Stimulated activated CD4-positive, alpha-beta T cell treated with anti-CD3 and anti-CD28 coated beads, Interleukin-4, amount 100 ng/mL, for 48 hours (primary cell): ENCODE results near the gene ELAPOR1.

Experiments
- DNase-seq, 2 donors: peaks; one replicate each; pipeline ENCODE4 v3.0.0-alpha.2; 2020; ENCODE audit warnings: low read depth in 2 of 2

Gene ELAPOR1

GRCh38 chr1:109113590-109114341, at the start of gene ELAPOR1:
ELAPOR1 (plus strand) TSS chr1:109114115; CDS start chr1:109114184, 69 bp downstream.
- peak; percentile 50 to 72 for DNase-seq

- DNase-seq: no peak
These were observed 48.8 kb upstream of the ELAPOR1 start for GRCh38 chr1:109065137-109065536.

- no peak for DNase-seq
These were observed 46.0 kb upstream of the ELAPOR1 start for GRCh38 chr1:109067883-109068282.

GRCh38 chr1:109069294-109069693, 44.6 kb upstream of the ELAPOR1 start:
- no peak for DNase-seq

GRCh38 chr1:109075531-109076490, 38.1 kb upstream of the ELAPOR1 start, which contains the start of gene TAF13:
TAF13 (minus strand) TSS chr1:109076003; CDS start chr1:109075947, 56 bp downstream.
- peak; percentile 81 to 89 for DNase-seq

- DNase-seq: no peak
These were observed 35.6 kb upstream of the ELAPOR1 start for GRCh38 chr1:109078317-109078716.

- no peak for DNase-seq
These were observed 34.7 kb upstream of the ELAPOR1 start for GRCh38 chr1:109079240-109079622.

GRCh38 chr1:109080441-109081082, 33.4 kb upstream of the ELAPOR1 start:
- no peak for DNase-seq

- DNase-seq: no peak
These were observed 30.4 kb upstream of the ELAPOR1 start for GRCh38 chr1:109083501-109083900.

GRCh38 chr1:109083923-109084322, 30.0 kb upstream of the ELAPOR1 start:
- DNase-seq: no peak

- no peak for DNase-seq
These were observed 29.1 kb upstream of the ELAPOR1 start for GRCh38 chr1:109084563-109085517.

GRCh38 chr1:109089242-109090015, 24.5 kb upstream of the ELAPOR1 start:
- no peak for DNase-seq

- DNase-seq: peak; percentile 73 to 86
These were observed 23.5 kb upstream of the ELAPOR1 start, which contains the start of gene TMEM167B for GRCh38 chr1:109090196-109091077. TMEM167B (plus strand) TSS chr1:109090764; CDS start chr1:109090873, 109 bp downstream.

- DNase-seq: no peak
These were observed 22.7 kb upstream of the ELAPOR1 start for GRCh38 chr1:109091078-109091838.

- DNase-seq: no peak
These were observed 22.1 kb upstream of the ELAPOR1 start for GRCh38 chr1:109091839-109092193.

- no peak for DNase-seq
These were observed 19.5 kb upstream of the ELAPOR1 start for GRCh38 chr1:109094377-109094803.

- DNase-seq: no peak
These were observed 19.0 kb upstream of the ELAPOR1 start for GRCh38 chr1:109094871-109095270.

GRCh38 chr1:109095631-109096030, 18.3 kb upstream of the ELAPOR1 start:
- no peak for DNase-seq
